OCI-LY7 (cell line): ENCODE results near the gene DHRS3. TPM values are rescaled to one million over a fixed set of nuclear protein-coding genes. Genes with fewer than 3 reads are reported as not detected.

Source experiments
- BruUV-seq: library from RNA; stranded (reverse); fragments of 400-500 nt; replicated peaks from 2 replicates; lab custom pipeline; 2021; lab: Mats Ljungman, UMichigan
- CTCF ChIA-PET: fragments of 300-600 bp; sonication (Branson Sonifier 250); formaldehyde crosslinking; loops from one replicate; lab custom pipeline; 2022; ENCODE audit warnings: antibody characterized with exemption; ENCODE audit not compliant: unreplicated experiment; lab: Charles Lee
- POLR2A ChIA-PET: fragments of 300-600 bp; sonication (Branson Sonifier 250); formaldehyde crosslinking; loops from one replicate; lab custom pipeline; 2022; ENCODE audit warnings: antibody characterized with exemption; lab: Charles Lee
- DNase-seq: peaks from one replicate; pipeline ENCODE4 v3.0.0-alpha.2; 2015; ENCODE audit warnings: low spot score
- H2AFZ ChIP-seq: fragments of 200-600 bp; sonication (generic), shearing (Covaris generic); 2 replicates; pipeline ENCODE4 v1.6.1; 2014; ENCODE audit warnings: mild to moderate bottlenecking, antibody characterized with exemption, low read length, moderate library complexity
- H3K27ac ChIP-seq: fragments of 200-600 bp; sonication (generic); 2 replicates; pipeline ENCODE4 v1.5.1; 2014; ENCODE audit warnings: mixed run types, low read depth, mild to moderate bottlenecking, moderate library complexity, low read length, inconsistent platforms; ENCODE audit not compliant: poor library complexity, severe bottlenecking
- H3K36me3 ChIP-seq: fragments of 200-600 bp; sonication (generic); 2 replicates; pipeline ENCODE4 v1.6.1; 2014; ENCODE audit warnings: mild to moderate bottlenecking, antibody characterized with exemption, low read length, moderate library complexity, mixed read lengths; ENCODE audit not compliant: insufficient read depth
- H3K4me1 ChIP-seq: fragments of 200-600 bp; sonication (generic); 2 replicates; pipeline ENCODE4 v1.5.1; 2014; ENCODE audit warnings: mild to moderate bottlenecking, low read length; ENCODE audit not compliant: insufficient read depth, poor library complexity, severe bottlenecking
- H3K4me2 ChIP-seq: fragments of 200-600 bp; sonication (generic); 2 replicates; pipeline ENCODE4 v1.6.1; 2014; ENCODE audit warnings: mild to moderate bottlenecking, low read length
- H3K4me3 ChIP-seq: fragments of 200-600 bp; sonication (generic); 2 replicates; pipeline ENCODE4 v1.5.1; 2014; ENCODE audit warnings: mild to moderate bottlenecking, low read depth, low read length; ENCODE audit not compliant: poor library complexity, severe bottlenecking
- H3K79me2 ChIP-seq: fragments of 200-600 bp; sonication (generic); 2 replicates; pipeline ENCODE4 v1.6.1; 2016; ENCODE audit warnings: low read depth, mild to moderate bottlenecking, low read length, moderate library complexity, mixed read lengths; ENCODE audit not compliant: insufficient read depth
- H3K9me2 ChIP-seq: fragments of 200-600 bp; sonication (generic); 2 replicates; pipeline ENCODE4 v1.6.1; 2016; ENCODE audit warnings: mild to moderate bottlenecking, low read length, mixed read lengths; ENCODE audit not compliant: insufficient read depth
- H3K9me3 ChIP-seq: fragments of 200-600 bp; sonication (generic); 2 replicates; pipeline ENCODE4 v1.6.1; 2014; ENCODE audit warnings: mild to moderate bottlenecking, mixed run types, low read length, mixed read lengths
- H4K20me1 ChIP-seq: fragments of 200-600 bp; sonication (generic); 2 replicates; pipeline ENCODE4 v1.6.1; 2014; ENCODE audit warnings: mild to moderate bottlenecking, antibody characterized with exemption, low read length, moderate library complexity, mixed read lengths; ENCODE audit not compliant: insufficient read depth
- EZH2phosphoT487 ChIP-seq: fragments of 200-600 bp; sonication (generic); IDR thresholded peaks from 2 replicates; pipeline ENCODE4 v1.6.1; 2018; ENCODE audit warnings: low read depth, borderline replicate concordance, mild to moderate bottlenecking, mixed run types, antibody characterized with exemption, low read length, moderate library complexity, mixed read lengths
- intact Hi-C: fragments of 100-400 bp; cut with micrococcal nuclease; formaldehyde crosslinking; loops from one replicate; pipeline ENCODE4 v1.10.0; 2022; ENCODE audit not compliant: unreplicated experiment
- total RNA-seq, 2 experiments: library from RNA; depleted of rRNA in 1 of 2; stranded (reverse); fragments of >200 nt in 1 of 2; shearing (Covaris generic) in 1 of 2; gene quantifications; 2 replicates each; pipeline ENCODE4 v1.2.3, GENCODE V29; 2014 to 2022
- TF ChIP-seq, protein P1 (sequence below): fragments of 200-600 bp; sonication (generic); conservative IDR thresholded peaks from 2 replicates; pipeline ENCODE4 v1.5.1; 2014; ENCODE audit warnings: mild to moderate bottlenecking, antibody characterized with exemption, low read length, moderate library complexity, mixed read lengths

The DHRS3 gene
- total RNA-seq, 2 experiments from 2014 or later: not detected

DNA sequence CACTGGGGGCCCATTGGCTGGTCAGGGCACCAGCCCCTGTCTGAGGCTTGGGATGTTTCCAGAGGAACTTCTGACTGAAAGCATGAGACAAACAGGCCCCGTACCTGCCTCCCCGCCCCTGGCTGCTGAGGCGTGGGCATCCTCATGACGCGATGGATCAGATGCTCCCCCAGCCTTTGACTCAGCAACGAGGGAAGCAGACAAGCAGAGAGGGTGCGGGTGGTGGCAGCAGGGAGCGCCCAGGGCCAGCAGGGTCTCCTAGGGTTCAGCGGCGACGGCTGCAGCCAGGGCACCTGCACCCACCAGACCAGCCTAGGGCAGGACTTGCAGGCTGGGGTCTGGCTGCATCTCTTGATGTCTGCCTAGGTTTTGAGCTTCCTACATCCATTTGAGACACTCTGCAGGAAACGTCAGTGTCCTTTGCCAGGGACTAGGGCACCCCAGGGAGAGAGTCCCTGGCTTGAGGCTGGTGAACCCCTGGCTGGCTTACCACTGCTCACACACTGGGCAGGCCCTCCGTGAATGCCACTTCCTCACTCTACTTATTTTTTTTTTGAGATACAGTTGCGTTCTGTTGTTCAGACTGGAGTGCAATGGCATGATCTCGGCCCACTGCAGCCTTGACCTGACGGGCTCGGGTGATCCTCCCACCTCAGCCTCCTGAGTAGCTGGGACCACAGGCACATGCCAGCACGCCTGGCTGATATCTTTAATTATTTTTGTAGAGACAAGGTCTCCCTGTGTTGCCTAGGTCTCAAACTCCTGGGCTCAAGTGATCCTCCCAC, 63.3 kb downstream of the DHRS3 start:
- Histone ChIP-seq H2AFZ (no peak overlapping the region), H3K4me2 (no peak overlapping the region), H3K27ac (no peak overlapping the region), H3K9me3 (no peaks in the 10 kb centered on the region), H3K4me1 (no peaks in the 10 kb centered on the region), H3K36me3 (no peaks in the 10 kb centered on the region), H3K4me3 (no peak overlapping the region), H3K79me2 (no peaks in the 10 kb centered on the region), H3K9me2 (no peaks in the 10 kb centered on the region), H4K20me1 (no peaks in the 10 kb centered on the region)
- BruUV-seq: no TSS peak
- no peak for TF ChIP-seq EZH2phosphoT487
- TF ChIP-seq, protein P1, sequence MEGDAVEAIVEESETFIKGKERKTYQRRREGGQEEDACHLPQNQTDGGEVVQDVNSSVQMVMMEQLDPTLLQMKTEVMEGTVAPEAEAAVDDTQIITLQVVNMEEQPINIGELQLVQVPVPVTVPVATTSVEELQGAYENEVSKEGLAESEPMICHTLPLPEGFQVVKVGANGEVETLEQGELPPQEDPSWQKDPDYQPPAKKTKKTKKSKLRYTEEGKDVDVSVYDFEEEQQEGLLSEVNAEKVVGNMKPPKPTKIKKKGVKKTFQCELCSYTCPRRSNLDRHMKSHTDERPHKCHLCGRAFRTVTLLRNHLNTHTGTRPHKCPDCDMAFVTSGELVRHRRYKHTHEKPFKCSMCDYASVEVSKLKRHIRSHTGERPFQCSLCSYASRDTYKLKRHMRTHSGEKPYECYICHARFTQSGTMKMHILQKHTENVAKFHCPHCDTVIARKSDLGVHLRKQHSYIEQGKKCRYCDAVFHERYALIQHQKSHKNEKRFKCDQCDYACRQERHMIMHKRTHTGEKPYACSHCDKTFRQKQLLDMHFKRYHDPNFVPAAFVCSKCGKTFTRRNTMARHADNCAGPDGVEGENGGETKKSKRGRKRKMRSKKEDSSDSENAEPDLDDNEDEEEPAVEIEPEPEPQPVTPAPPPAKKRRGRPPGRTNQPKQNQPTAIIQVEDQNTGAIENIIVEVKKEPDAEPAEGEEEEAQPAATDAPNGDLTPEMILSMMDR: no peak
- ChIA-PET POLR2A (no interaction called here), CTCF (no interaction called here)
- intact Hi-C loops: no loop called here
- DNase-seq: no peak

DNA sequence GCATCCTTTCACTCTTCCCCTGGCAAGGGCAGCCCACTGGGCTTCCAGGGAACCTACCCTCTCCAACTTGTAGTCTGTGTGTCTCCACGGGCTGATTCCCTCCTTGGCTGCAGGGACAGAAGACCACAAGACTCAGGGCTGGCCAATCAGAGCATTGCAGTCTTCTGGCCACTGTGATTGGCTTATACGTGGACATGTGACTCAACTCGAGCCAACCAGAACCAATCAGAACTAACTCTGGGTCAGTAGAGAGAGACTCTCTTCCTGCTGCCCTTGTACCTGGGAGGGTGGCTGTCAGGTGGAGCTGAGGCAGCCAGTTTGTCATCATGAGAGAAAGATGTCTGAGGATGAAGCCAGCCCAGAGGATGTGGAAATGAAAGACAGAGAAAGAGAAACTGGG, 64.0 kb downstream of the DHRS3 start:
- intact Hi-C loops: no loop called here
- no peaks in the 10 kb centered on the region for H4K20me1 ChIP-seq
- ChIA-PET POLR2A (no interaction called here), CTCF (no interaction called here)
- TF ChIP-seq, protein P1: no peak
- TF ChIP-seq EZH2phosphoT487: no peak
- no peaks in the 10 kb centered on the region for H3K4me1 ChIP-seq
- no TSS peak for BruUV-seq
- 0 out of 2 replicates have a peak overlapping the region, but pooled peaks have one; percentile 35 for H2AFZ ChIP-seq
- no peak overlapping the region for H3K4me3 ChIP-seq
- H3K4me2 ChIP-seq: no peak overlapping the region
- H3K36me3 ChIP-seq: no peaks in the 10 kb centered on the region
- no peaks in the 10 kb centered on the region for H3K79me2 ChIP-seq
- H3K9me3 ChIP-seq: no peaks in the 10 kb centered on the region
- peak; percentile 1 for DNase-seq
- H3K9me2 ChIP-seq: no peaks in the 10 kb centered on the region
- H3K27ac ChIP-seq: no peak overlapping the region
